Neuronal stem cell (in vitro differentiated cells): Measurements from ENCODE around the gene SLC38A8.

ENCODE experiments used
- DNase-seq: peaks from one replicate; pipeline ENCODE4 v3.0.0-alpha.2; 2013; ENCODE audit warnings: low spot score
- H2AFZ ChIP-seq: one replicate; pipeline ENCODE4 v1.6.1; 2013; ENCODE audit warnings: mild to moderate bottlenecking, low read length, inconsistent platforms
- H2AK5ac ChIP-seq: 2 replicates; pipeline ENCODE4 v1.6.1; 2013; ENCODE audit warnings: low read depth, mild to moderate bottlenecking, inconsistent platforms, low read length, moderate library complexity, mixed read lengths
- H2BK120ac ChIP-seq: 2 replicates; pipeline ENCODE4 v1.6.1; 2013; ENCODE audit warnings: low read depth, mild to moderate bottlenecking, inconsistent platforms, low read length, moderate library complexity, mixed read lengths
- H2BK12ac ChIP-seq: one replicate; pipeline ENCODE4 v1.6.1; 2013; ENCODE audit warnings: low read length, inconsistent platforms
- H2BK15ac ChIP-seq: 2 replicates; pipeline ENCODE4 v1.6.1; 2013; ENCODE audit warnings: mild to moderate bottlenecking, low read length, inconsistent platforms, mixed read lengths
- H2BK5ac ChIP-seq: one replicate; pipeline ENCODE4 v1.6.1; 2013; ENCODE audit warnings: inconsistent platforms, mild to moderate bottlenecking, low read length, moderate library complexity
- H3K14ac ChIP-seq: one replicate; pipeline ENCODE4 v1.6.1; 2013; ENCODE audit warnings: low read length, inconsistent platforms
- H3K18ac ChIP-seq: 2 replicates; pipeline ENCODE4 v1.6.1; 2013; ENCODE audit warnings: low read length, inconsistent platforms
- H3K23ac ChIP-seq: 2 replicates; pipeline ENCODE4 v1.6.1; 2013; ENCODE audit warnings: low read depth, mild to moderate bottlenecking, mixed read lengths, low read length, inconsistent platforms; ENCODE audit not compliant: poor library complexity
- H3K27ac ChIP-seq: replicated peaks from 3 replicates; pipeline ENCODE4 v1.5.1; 2013; ENCODE audit warnings: low read length, inconsistent platforms
- H3K27me3 ChIP-seq, 3 experiments: 2 replicates each; pipeline ENCODE4 v1.6.1; 2013; ENCODE audit warnings: low read length in 3 of 3, mild to moderate bottlenecking in 2 of 3, inconsistent platforms in 1 of 3, low read depth in 1 of 3, mixed read lengths in 1 of 3, moderate library complexity in 1 of 3; ENCODE audit not compliant: control insufficient read depth in 3 of 3, insufficient read depth in 3 of 3
- H3K36me3 ChIP-seq, 2 donors: replicated peaks in 1 of 2; 2 replicates each; pipeline ENCODE4 v1.6.1; 2013; ENCODE audit warnings: low read length in 2 of 2; ENCODE audit not compliant: control insufficient read depth in 2 of 2, insufficient read depth in 2 of 2
- H3K4ac ChIP-seq: 2 replicates; pipeline ENCODE4 v1.6.1; 2013; ENCODE audit warnings: inconsistent platforms, mild to moderate bottlenecking, low read length, moderate library complexity
- H3K4me1 ChIP-seq, 2 donors: 1 replicate in 1 of 2; 2 replicates in 1 of 2; pipeline ENCODE4 v1.6.1; 2013; ENCODE audit warnings: low read length in 2 of 2, low read depth in 1 of 2; ENCODE audit not compliant: control insufficient read depth in 2 of 2, insufficient read depth in 1 of 2
- H3K4me2 ChIP-seq: one replicate; pipeline ENCODE4 v1.6.1; 2013; ENCODE audit warnings: mild to moderate bottlenecking, low read length, inconsistent platforms; ENCODE audit not compliant: insufficient read depth, poor library complexity, severe bottlenecking
- H3K4me3 ChIP-seq, 2 donors: 2 replicates each; pipeline ENCODE4 v1.5.1; 2013; ENCODE audit warnings: low read length in 2 of 2, mild to moderate bottlenecking in 2 of 2, inconsistent platforms in 1 of 2, moderate library complexity in 1 of 2
- H3K79me1 ChIP-seq: one replicate; pipeline ENCODE4 v1.6.1; 2013; ENCODE audit warnings: low read depth, mild to moderate bottlenecking, inconsistent platforms, low read length, moderate library complexity
- H3K9ac ChIP-seq: one replicate; pipeline ENCODE4 v1.6.1; 2013; ENCODE audit warnings: mild to moderate bottlenecking, low read depth, low read length, inconsistent platforms; ENCODE audit not compliant: poor library complexity
- H3K9me3 ChIP-seq, 2 donors: replicated peaks in 1 of 2; 2 replicates each; pipeline versions ENCODE3 to v1.6.1; 2013; ENCODE audit warnings: low read length in 2 of 2, mild to moderate bottlenecking in 2 of 2, inconsistent platforms in 1 of 2, low read depth in 1 of 2, mixed read lengths in 1 of 2, moderate library complexity in 1 of 2; ENCODE audit not compliant: control insufficient read depth in 2 of 2, insufficient read depth in 1 of 2
- H4K8ac ChIP-seq: one replicate; pipeline ENCODE4 v1.6.1; 2013; ENCODE audit warnings: low read depth, mild to moderate bottlenecking, inconsistent platforms, low read length, moderate library complexity
- H4K91ac ChIP-seq: one replicate; pipeline ENCODE4 v1.6.1; 2013; ENCODE audit warnings: low read length, low read depth, mild to moderate bottlenecking, inconsistent platforms; ENCODE audit not compliant: poor library complexity
- WGBS, 2 donors: extraction: QIAGEN DNeasy Blood & Tissue Kit; methylation state at CpG; one replicate each; pipeline ENCODE4 v1.1.7; 2013; ENCODE audit warnings: missing lambda C conversion rate in 2 of 2, mixed read lengths in 1 of 2; ENCODE audit not compliant: insufficient read length in 2 of 2, insufficient replicate concordance in 1 of 2; ENCODE audit errors: extremely low coverage in 2 of 2; 5-methylcytosine and 5-hydroxymethylcytosine counted together

Gene SLC38A8

DNA sequence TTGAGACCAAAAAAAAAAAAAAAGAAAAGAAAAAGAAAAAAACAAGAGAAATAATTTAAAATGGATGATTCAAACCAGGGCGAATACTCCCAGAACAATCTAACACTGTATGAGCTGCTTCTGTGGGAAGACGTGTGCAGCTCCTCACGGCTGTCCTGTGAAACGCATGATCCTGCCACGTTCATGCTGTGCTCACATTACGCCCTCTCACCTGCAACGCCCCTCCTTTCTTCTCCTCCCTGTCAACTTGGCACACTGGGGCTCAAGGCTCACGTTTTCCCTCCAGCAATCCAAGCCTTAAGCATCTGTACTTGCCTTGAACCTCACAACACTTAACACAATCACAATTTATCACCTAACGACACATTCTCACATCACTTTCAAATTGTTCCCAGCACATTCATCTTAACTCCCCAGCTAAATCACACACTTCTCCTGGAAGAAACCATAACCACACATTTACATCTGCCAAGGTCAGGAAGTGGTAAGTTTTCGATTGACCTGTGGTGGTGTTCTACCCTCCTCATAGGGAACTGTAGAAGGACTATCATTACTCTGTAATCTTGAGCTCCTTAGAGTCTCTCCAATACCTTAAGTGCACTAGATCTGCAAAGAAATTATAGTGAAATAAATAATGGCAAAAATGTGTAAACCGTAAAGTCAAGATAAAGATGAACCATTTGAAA is 45.0 kb upstream of the SLC38A8 start:
- H3K4ac ChIP-seq: no peak overlapping the region
- H2AFZ ChIP-seq: no peak overlapping the region
- H3K79me1 ChIP-seq: no peaks in the 10 kb centered on the region
- H4K8ac ChIP-seq: no peak overlapping the region
- H3K9ac ChIP-seq: no peak overlapping the region
- H3K4me1 ChIP-seq: no peaks in the 10 kb centered on the region
- no peaks in the 10 kb centered on the region for H3K27me3 ChIP-seq
- no peak overlapping the region for H2AK5ac ChIP-seq
- H2BK5ac ChIP-seq: no peak overlapping the region
- H2BK120ac ChIP-seq: no peak overlapping the region
- H3K9me3 ChIP-seq: no peaks in the 10 kb centered on the region
- H3K4me3 ChIP-seq: peak overlapping the region in 1 of 2 donors; percentile 27
- H2BK15ac ChIP-seq: no peak overlapping the region
- no peak overlapping the region for H2BK12ac ChIP-seq
- H3K23ac ChIP-seq: no peak overlapping the region
- H4K91ac ChIP-seq: no peak overlapping the region
- WGBS, 2 donors: 100% methylated on average over 1 of the region's 11 CpGs
- no peak overlapping the region for H3K4me2 ChIP-seq
- DNase-seq: no peak
- H3K14ac ChIP-seq: no peak overlapping the region
- H3K18ac ChIP-seq: no peak overlapping the region
- H3K27ac ChIP-seq: no peak overlapping the region
- H3K36me3 ChIP-seq: peaks cover 48 to 95% of the 10 kb centered on the region in 2 donors

DNA sequence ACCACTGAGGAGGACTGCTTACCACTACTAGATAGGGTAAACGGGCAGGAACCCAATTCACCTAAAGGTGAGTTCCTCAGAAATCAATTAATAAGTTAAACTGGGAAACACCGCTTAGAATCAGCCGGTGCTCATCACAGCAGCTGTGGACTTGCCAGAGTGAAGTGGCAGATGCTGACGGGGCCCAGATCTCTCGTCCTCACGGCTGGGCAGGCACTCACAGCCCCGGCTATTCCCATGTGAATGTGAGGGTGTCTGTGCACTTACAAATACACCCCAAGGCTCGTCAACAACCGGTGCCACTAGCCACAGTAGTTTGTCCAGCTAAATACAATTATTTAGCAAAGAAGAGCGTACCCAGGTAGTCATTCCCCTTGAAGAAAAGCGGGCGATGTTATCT is 44.4 kb upstream of the SLC38A8 start:
- Histone ChIP-seq H3K23ac (no peak overlapping the region), H3K4me2 (no peak overlapping the region), H3K27me3 (no peaks in the 10 kb centered on the region), H3K36me3 (peaks cover 51 to 95% of the 10 kb centered on the region in 2 donors), H3K18ac (no peak overlapping the region), H3K27ac (no peak overlapping the region), H2BK120ac (no peak overlapping the region), H2BK15ac (no peak overlapping the region), H3K4me1 (no peaks in the 10 kb centered on the region), H3K79me1 (no peaks in the 10 kb centered on the region), H2AFZ (no peak overlapping the region), H3K9ac (no peak overlapping the region), H2BK5ac (no peak overlapping the region), H3K9me3 (no peaks in the 10 kb centered on the region), H2BK12ac (no peak overlapping the region), H3K4me3 (no peak overlapping the region), H3K14ac (no peak overlapping the region), H4K8ac (no peak overlapping the region), H3K4ac (no peak overlapping the region), H2AK5ac (no peak overlapping the region), H4K91ac (no peak overlapping the region)
- no CpG with 5 or more reads among the region's 12 CpGs for WGBS, 2 donors
- DNase-seq: no peak

DNA sequence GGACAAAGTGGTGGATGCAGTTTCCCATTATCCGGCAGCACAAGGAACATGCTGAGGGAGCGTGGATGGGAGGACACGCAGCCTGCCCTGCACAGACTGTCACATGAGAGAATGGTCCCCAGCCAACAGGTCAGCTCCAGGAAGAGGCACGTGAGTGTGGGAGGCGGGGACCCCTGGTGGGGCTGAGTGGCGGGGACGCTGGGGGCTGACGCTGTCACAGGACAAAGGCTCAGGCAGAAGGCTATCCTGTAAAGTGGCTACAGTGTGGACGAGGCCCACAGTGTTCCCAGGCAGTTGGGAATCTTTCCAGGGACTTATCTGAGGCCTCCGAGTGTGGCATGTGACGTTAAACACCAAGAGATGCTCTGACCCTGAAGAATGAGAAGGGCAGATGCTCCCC is 43.7 kb upstream of the SLC38A8 start:
- H3K9me3 ChIP-seq: no peaks in the 10 kb centered on the region
- no peak overlapping the region for H2BK15ac ChIP-seq
- H3K9ac ChIP-seq: no peak overlapping the region
- no peaks in the 10 kb centered on the region for H3K27me3 ChIP-seq
- H3K18ac ChIP-seq: no peak overlapping the region
- H3K14ac ChIP-seq: no peak overlapping the region
- H2BK5ac ChIP-seq: no peak overlapping the region
- H2AFZ ChIP-seq: no peak overlapping the region
- H3K4ac ChIP-seq: no peak overlapping the region
- DNase-seq: no peak
- peaks cover 52 to 95% of the 10 kb centered on the region in 2 donors for H3K36me3 ChIP-seq
- H2BK12ac ChIP-seq: no peak overlapping the region
- H4K91ac ChIP-seq: no peak overlapping the region
- H4K8ac ChIP-seq: no peak overlapping the region
- no peaks in the 10 kb centered on the region for H3K79me1 ChIP-seq
- no peak overlapping the region for H3K4me3 ChIP-seq
- H3K4me2 ChIP-seq: no peak overlapping the region
- no peaks in the 10 kb centered on the region for H3K4me1 ChIP-seq
- H2BK120ac ChIP-seq: no peak overlapping the region
- H2AK5ac ChIP-seq: no peak overlapping the region
- no peak overlapping the region for H3K27ac ChIP-seq
- WGBS, 2 donors: no CpG with 5 or more reads among the region's 11 CpGs
- peak overlapping the region; percentile 11 for H3K23ac ChIP-seq

DNA sequence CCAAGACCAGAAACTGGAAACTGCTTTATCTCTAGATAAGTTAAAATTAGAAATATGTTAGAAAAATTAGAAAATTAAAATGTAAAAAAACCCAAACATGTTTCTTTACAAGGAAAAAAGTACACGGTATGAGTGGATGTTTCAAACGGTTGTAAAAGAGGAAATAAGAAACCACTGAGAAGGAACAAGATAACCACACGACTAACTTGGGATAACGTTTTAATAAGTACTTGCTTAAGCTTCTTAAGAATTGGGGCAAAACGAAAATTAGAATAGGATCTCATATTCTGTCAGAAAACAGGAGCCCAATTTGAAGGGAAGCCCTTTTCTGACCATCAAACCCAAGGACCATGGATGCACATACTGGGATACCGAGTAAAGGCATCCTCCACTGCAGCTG is 43.2 kb upstream of the SLC38A8 start:
- Histone ChIP-seq H3K79me1 (no peaks in the 10 kb centered on the region), H3K9me3 (no peaks in the 10 kb centered on the region), H3K23ac (no peak overlapping the region), H3K27me3 (no peaks in the 10 kb centered on the region), H2BK12ac (no peak overlapping the region), H3K27ac (no peak overlapping the region), H2BK5ac (no peak overlapping the region), H2AFZ (no peak overlapping the region), H3K4me2 (no peak overlapping the region), H3K4ac (no peak overlapping the region), H3K9ac (no peak overlapping the region), H2AK5ac (no peak overlapping the region), H3K36me3 (peaks cover 55 to 96% of the 10 kb centered on the region in 2 donors), H3K4me1 (no peaks in the 10 kb centered on the region), H3K14ac (no peak overlapping the region), H3K18ac (no peak overlapping the region), H2BK15ac (no peak overlapping the region), H3K4me3 (no peak overlapping the region), H2BK120ac (no peak overlapping the region), H4K8ac (no peak overlapping the region), H4K91ac (no peak overlapping the region)
- no CpG with 5 or more reads among the region's 6 CpGs for WGBS, 2 donors
- DNase-seq: no peak
